Suprapubic skin (tissue), 3 donors: ENCODE data around the gene NCBP3.

ENCODE experiments used
- POLR2A ChIP-seq, 2 donors: fragments of 450-650 bp; IDR thresholded peaks; one replicate each; pipeline ENCODE4 v1.6.1; 2017; ENCODE audit warnings: antibody characterized with exemption in 2 of 2, mild to moderate bottlenecking in 2 of 2, moderate library complexity in 2 of 2
- TF ChIP-seq, protein P1 (sequence below), 2 donors: fragments of 200-600 bp in 1 of 2; fragments of 450-650 bp in 1 of 2; sonication (generic) in 1 of 2; IDR thresholded peaks; one replicate each; pipeline ENCODE4 v1.5.1; 2016 to 2019; ENCODE audit warnings: antibody characterized with exemption in 2 of 2, mild to moderate bottlenecking in 1 of 2, moderate library complexity in 1 of 2

DNA sequence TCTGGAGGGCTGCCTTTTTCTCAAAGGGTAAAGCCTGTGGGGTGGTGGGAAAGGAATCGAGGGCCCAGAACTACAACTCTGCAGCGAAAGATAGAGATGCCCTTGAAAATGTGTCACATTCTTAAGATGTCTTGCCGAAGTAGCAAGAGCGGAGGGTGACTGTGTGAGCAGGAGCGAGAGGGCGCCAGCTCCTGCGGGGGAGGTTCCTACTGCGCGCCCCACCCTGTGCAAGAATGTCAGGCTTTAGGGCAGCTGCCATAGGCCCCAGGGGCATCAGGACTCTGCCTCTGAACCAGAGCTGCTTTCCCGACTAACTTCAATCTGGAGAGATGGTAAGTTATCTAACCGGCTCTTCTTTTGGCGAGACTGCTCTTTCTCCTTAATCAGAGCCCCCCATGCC lies 33.3 kb downstream of the NCBP3 start:
- TF ChIP-seq, protein P1, sequence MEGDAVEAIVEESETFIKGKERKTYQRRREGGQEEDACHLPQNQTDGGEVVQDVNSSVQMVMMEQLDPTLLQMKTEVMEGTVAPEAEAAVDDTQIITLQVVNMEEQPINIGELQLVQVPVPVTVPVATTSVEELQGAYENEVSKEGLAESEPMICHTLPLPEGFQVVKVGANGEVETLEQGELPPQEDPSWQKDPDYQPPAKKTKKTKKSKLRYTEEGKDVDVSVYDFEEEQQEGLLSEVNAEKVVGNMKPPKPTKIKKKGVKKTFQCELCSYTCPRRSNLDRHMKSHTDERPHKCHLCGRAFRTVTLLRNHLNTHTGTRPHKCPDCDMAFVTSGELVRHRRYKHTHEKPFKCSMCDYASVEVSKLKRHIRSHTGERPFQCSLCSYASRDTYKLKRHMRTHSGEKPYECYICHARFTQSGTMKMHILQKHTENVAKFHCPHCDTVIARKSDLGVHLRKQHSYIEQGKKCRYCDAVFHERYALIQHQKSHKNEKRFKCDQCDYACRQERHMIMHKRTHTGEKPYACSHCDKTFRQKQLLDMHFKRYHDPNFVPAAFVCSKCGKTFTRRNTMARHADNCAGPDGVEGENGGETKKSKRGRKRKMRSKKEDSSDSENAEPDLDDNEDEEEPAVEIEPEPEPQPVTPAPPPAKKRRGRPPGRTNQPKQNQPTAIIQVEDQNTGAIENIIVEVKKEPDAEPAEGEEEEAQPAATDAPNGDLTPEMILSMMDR (IDR thresholded peaks at IDR 0.05): no peak
- no peak for TF ChIP-seq POLR2A (IDR thresholded peaks at IDR 0.05)
